ENCODE results near the gene C1QTNF5.

DNA sequence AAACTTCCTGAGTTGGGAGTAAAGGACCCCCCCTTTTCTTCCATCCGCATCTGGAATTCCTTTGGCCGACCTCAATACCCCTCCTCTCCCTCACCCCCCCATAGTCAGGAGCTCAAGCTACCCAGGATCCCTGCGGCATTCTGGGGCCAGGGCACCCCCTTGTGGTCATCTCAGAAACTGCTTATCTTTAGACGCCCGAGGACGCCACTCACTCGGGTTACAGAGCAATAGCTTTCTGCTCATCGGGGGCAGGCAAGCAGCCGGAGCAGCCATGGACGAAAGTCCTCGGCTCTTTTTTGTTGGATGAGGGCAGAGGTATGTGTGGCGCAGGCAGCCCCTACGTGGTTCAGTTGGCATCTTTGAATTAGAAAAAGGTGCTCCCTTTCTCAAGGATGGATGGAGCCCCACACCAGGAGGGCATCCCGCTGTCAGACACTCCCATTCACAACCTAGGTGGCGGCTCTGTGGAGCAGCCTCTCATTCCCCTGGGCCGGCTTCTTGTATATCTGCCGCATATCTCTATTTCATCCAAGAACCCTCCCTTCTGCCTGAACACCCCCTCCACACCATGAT is 2.3 kb downstream of the C1QTNF5 start:
- TF ChIP-seq EZH2 (IDR thresholded peaks at IDR 0.05; ENCODE audit: insufficient read depth, poor library complexity, severe bottlenecking) (no peak), EZH2phosphoT487 (IDR thresholded peaks at IDR 0.05; ENCODE audit: insufficient read depth, low read depth) (no peak)

All from GM23248 (cell line).